ENCODE results near the gene CDH2.
"Not testable (repeated sequence)": the region's sequence is repeated elsewhere in the genome, so short reads cannot be mapped to it uniquely, and the experiment has no call there.

Gene CDH2

DNA sequence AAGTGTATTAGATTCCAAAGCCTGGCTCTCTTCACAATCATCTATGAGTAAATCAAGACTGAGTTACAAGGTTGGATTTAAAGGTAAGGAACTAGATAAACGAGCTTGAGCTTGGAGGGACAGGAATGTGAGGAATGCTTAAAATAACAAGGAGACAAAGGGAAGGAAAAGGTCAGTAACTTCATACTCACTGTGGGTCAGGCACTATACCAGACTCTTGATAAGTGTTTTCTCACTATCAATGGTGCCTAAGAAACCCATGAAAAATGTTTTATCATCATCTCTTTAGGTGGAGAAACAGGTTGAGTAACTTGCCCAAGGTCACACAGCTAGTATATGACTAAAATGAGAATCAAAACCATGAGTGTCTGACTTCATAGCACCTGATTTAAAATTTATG is 212.1 kb downstream of the CDH2 start:
- Mint-ChIP-seq H3K27ac (no peak overlapping the region), H3K4me1 (no peaks in the 10 kb centered on the region), H3K4me3 (no peak overlapping the region), H3K9me3 (peaks cover 15% of the 10 kb centered on the region), H3K27me3 (no peaks in the 10 kb centered on the region), H3K36me3 (no peaks in the 10 kb centered on the region)
- CTCF ChIA-PET: no interaction called here
- no peak for DNase-seq

DNA sequence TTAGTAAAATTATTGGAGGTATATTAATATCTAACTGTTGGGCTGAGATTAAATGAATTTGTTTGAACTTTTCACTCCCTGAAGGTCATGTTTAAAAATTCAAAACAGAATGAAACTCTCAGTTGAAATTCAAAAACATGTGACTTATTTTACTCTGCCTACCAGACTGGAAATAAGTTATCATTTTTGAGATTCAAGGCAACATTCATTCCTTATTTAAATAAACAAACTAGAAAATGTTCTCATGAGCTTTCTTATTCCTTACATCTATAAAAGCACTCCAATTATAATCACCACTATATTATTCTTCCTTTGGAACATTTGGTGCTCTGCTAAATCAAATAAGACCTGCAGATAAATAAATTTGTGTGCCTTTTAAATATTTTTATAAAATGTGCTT is 217.8 kb downstream of the CDH2 start:
- no peaks in the 10 kb centered on the region for H3K36me3 Mint-ChIP-seq
- no peaks in the 10 kb centered on the region for H3K27me3 Mint-ChIP-seq
- H3K9me3 Mint-ChIP-seq: peaks cover 3% of the 10 kb centered on the region
- H3K27ac Mint-ChIP-seq: no peak overlapping the region
- no peak for DNase-seq
- no peaks in the 10 kb centered on the region for H3K4me1 Mint-ChIP-seq
- H3K4me3 Mint-ChIP-seq: no peak overlapping the region
- CTCF ChIA-PET: no interaction called here

DNA sequence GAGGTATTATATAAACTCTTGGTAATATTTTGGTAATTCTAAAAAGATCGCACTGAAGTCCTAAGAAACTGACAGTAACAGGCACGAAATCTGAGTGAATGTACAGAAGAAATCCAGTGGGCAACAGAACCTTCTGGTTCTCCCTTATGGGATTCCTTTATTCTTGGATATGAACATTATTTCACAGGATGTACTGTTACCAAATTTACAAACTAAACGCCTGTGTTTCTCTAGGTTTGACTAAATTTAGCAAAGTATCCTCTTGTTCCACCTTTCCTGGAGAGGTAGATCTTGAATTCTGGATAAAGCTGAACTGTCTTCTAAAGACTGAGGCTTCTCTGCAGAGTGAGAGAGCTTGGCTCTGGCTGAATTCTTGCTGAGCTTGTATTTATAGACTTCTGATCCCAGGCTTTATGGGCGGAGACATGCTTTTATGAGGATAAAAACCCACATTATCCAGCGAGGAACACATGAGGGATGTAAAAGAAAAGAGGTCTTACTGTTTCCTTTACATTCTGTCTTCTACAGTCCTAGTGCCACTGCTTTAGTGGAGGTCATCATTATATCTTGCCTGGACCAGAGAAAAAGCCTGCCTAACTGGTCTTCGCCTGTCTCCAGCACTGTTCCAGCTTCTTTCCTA is 220.8 kb downstream of the CDH2 start:
- Mint-ChIP-seq H3K27me3 (no peaks in the 10 kb centered on the region), H3K4me1 (no peaks in the 10 kb centered on the region), H3K27ac (no peak overlapping the region), H3K9me3 (peaks cover 4% of the 10 kb centered on the region), H3K36me3 (no peaks in the 10 kb centered on the region), H3K4me3 (no peak overlapping the region)
- CTCF ChIA-PET: no interaction called here
- DNase-seq: no peak

DNA sequence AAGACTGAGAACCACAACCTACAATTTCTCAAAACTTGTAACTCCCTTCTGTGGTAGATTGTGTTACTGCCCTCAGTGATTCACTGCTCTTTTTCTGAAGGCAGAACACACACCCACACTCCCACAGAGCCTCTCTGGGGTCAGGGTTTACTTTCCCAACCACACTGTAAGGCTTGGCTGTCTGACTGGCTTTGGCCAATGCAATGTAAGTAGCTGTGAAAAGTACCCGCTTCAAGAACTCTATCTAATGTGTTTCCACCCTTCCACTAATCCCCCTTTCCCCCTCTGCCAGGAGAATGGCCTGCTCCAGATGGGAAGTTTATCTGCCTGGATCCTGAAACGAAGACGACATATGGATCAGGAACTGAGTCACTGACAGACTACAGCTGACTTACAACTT is 222.7 kb downstream of the CDH2 start:
- no peaks in the 10 kb centered on the region for H3K4me1 Mint-ChIP-seq
- no peak for DNase-seq
- H3K9me3 Mint-ChIP-seq: peaks cover 3% of the 10 kb centered on the region
- H3K27me3 Mint-ChIP-seq: no peaks in the 10 kb centered on the region
- H3K4me3 Mint-ChIP-seq: no peak overlapping the region
- CTCF ChIA-PET: no interaction called here
- no peaks in the 10 kb centered on the region for H3K36me3 Mint-ChIP-seq
- no peak overlapping the region for H3K27ac Mint-ChIP-seq

GRCh38 chr18:27952741-27953140 is 224.2 kb downstream of the CDH2 start:
- Mint-ChIP-seq H3K27ac (no peak overlapping the region), H3K36me3 (no peaks in the 10 kb centered on the region), H3K27me3 (no peaks in the 10 kb centered on the region), H3K4me1 (no peaks in the 10 kb centered on the region), H3K9me3 (peaks cover 3% of the 10 kb centered on the region), H3K4me3 (no peak overlapping the region)
- CTCF ChIA-PET: no interaction called here
- no peak for DNase-seq

- H3K36me3 Mint-ChIP-seq: no peaks in the 10 kb centered on the region
- no peak overlapping the region for H3K4me3 Mint-ChIP-seq
- no peak for DNase-seq
- peaks cover 3% of the 10 kb centered on the region for H3K9me3 Mint-ChIP-seq
- H3K27ac Mint-ChIP-seq: no peak overlapping the region
- H3K27me3 Mint-ChIP-seq: no peaks in the 10 kb centered on the region
- CTCF ChIA-PET: no interaction called here
- H3K4me1 Mint-ChIP-seq: no peaks in the 10 kb centered on the region
Observed at GRCh38 chr18:27950648-27951228, 226.2 kb downstream of the CDH2 start.

GRCh38 chr18:27948986-27949385 is 227.9 kb downstream of the CDH2 start:
- H3K27ac Mint-ChIP-seq: no peak overlapping the region
- no peak overlapping the region for H3K4me3 Mint-ChIP-seq
- CTCF ChIA-PET: no interaction called here
- no peaks in the 10 kb centered on the region for H3K36me3 Mint-ChIP-seq
- H3K27me3 Mint-ChIP-seq: no peaks in the 10 kb centered on the region
- no peaks in the 10 kb centered on the region for H3K4me1 Mint-ChIP-seq
- DNase-seq: no peak
- H3K9me3 Mint-ChIP-seq: peaks cover 3% of the 10 kb centered on the region

DNA sequence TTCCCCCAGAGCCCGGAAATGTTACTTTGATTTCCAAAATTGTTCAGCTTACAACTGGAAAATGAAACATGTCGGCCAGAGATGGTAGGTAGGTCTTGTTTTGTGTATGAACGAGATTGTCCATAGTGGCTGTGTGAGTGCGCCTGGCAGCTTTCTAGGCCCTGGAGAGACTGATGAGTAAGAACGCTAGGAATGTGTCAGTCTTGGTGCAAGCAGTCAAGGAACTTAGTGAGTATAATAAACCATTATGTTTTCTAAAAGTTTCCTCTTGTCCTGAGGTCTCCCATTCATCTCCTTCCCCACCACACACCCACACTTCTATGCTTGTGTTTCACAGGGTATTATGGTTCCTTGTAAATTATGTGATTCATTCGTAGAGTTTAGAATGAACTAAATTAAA is 234.2 kb downstream of the CDH2 start:
- Mint-ChIP-seq H3K36me3 (no peaks in the 10 kb centered on the region), H3K4me3 (no peak overlapping the region), H3K4me1 (no peaks in the 10 kb centered on the region), H3K27me3 (no peaks in the 10 kb centered on the region), H3K9me3 (peaks cover 4% of the 10 kb centered on the region), H3K27ac (no peak overlapping the region)
- CTCF ChIA-PET: no interaction called here
- DNase-seq: no peak

DNA sequence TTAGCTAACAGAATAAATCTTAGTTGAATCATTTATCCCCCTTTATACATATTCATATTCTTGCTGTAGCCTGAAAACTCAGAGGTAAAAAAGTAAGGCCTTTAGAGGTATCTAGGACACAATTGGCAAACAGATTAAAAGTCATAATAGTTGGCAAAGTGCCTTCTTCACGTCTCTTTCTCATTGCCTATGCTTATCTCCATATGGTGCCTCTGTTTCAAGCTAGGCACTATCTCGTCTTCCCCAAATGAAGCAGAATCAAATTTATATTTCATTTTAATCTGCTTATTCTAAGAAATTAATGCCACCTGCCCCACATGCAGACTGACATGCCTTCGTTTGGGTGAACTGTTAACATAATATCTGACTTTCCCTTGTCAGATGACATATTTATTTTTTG is 245.4 kb downstream of the CDH2 start:
- H3K9me3 Mint-ChIP-seq: no peaks in the 10 kb centered on the region
- no peaks in the 10 kb centered on the region for H3K4me1 Mint-ChIP-seq
- H3K27me3 Mint-ChIP-seq: no peaks in the 10 kb centered on the region
- H3K36me3 Mint-ChIP-seq: no peaks in the 10 kb centered on the region
- CTCF ChIA-PET: no interaction called here
- H3K4me3 Mint-ChIP-seq: no peak overlapping the region
- no peak overlapping the region for H3K27ac Mint-ChIP-seq
- no peak for DNase-seq

GRCh38 chr18:27922780-27923179 is 254.2 kb downstream of the CDH2 start:
- Mint-ChIP-seq H3K27ac (no peak overlapping the region), H3K9me3 (peaks cover 2% of the 10 kb centered on the region), H3K27me3 (no peaks in the 10 kb centered on the region), H3K4me1 (no peaks in the 10 kb centered on the region), H3K4me3 (no peak overlapping the region), H3K36me3 (no peaks in the 10 kb centered on the region)
- CTCF ChIA-PET: no interaction called here
- DNase-seq: no peak

DNA sequence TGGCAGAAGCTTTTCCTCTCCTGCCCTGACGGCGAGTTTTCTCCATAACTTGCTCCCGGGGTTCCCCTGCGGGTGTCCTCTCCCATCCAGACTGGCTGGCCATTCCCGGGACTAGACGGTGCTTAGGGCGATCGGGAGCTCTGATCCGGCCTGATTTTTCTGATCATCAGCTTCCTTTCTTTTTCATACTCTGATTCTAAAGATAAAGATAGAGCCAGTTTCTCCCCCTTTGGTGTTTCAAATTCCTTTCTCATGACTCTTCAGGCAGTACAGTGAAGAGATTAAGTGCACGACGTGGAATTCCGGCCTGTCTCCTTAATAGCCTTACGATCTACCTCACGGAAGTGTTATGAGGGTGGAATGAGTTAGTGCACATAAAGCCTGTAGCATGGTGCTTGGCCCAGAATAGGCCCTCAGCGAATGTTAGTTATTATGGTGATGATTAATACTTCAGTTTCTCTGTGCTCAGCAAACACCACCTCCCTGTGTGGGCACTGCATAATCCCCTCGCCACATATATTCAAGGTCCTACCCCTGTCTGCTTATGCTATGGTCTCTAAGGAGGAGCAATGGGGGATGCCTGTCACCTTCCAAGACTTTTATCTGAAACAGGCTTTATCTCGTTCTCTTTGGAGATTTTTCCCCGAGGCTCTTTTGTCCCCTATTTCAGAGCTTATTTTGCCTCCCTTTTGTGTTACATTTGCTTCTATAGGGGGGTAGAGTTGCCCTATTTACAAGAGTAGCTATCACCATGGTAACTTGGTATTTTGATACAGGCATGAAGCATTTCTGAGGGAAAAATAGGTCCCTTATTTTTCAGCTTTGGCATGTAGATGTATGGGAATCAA is 254.8 kb downstream of the CDH2 start:
- Mint-ChIP-seq H3K9me3 (peaks cover 2% of the 10 kb centered on the region), H3K36me3 (no peaks in the 10 kb centered on the region), H3K4me1 (no peaks in the 10 kb centered on the region), H3K4me3 (no peak overlapping the region), H3K27me3 (no peaks in the 10 kb centered on the region), H3K27ac (no peak overlapping the region)
- DNase-seq: no peak
- CTCF ChIA-PET: no interaction called here

- Mint-ChIP-seq H3K9me3 (peaks cover 1% of the 10 kb centered on the region), H3K27me3 (no peaks in the 10 kb centered on the region), H3K4me3 (no peak overlapping the region), H3K4me1 (no peaks in the 10 kb centered on the region), H3K27ac (no peak overlapping the region), H3K36me3 (no peaks in the 10 kb centered on the region)
- DNase-seq: no peak
- CTCF ChIA-PET: no interaction called here
Observed at GRCh38 chr18:27921392-27921791, 255.5 kb downstream of the CDH2 start.

DNA sequence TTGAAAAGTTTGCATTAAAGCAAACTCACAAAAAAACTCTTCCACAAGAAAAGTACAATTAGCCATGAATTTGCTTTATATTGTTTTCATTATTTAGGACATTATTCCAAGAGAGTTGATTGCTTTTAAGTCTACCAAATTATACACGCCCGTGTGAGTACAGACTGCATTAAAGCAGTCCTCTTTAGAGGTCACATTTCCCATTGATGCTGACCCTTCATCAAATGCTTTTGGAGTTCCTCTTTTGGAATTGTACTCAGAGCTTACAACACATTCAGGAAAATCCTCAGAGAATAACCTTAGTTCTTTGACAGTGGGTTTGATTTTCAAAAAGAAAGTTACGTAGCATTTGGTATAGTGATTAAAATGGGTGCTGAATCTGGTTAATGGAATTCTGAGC is 256.1 kb downstream of the CDH2 start:
- CTCF ChIA-PET: no interaction called here
- DNase-seq: no peak
- H3K9me3 Mint-ChIP-seq: no peaks in the 10 kb centered on the region
- H3K27me3 Mint-ChIP-seq: no peaks in the 10 kb centered on the region
- no peaks in the 10 kb centered on the region for H3K36me3 Mint-ChIP-seq
- no peak overlapping the region for H3K27ac Mint-ChIP-seq
- no peak overlapping the region for H3K4me3 Mint-ChIP-seq
- H3K4me1 Mint-ChIP-seq: no peaks in the 10 kb centered on the region

DNA sequence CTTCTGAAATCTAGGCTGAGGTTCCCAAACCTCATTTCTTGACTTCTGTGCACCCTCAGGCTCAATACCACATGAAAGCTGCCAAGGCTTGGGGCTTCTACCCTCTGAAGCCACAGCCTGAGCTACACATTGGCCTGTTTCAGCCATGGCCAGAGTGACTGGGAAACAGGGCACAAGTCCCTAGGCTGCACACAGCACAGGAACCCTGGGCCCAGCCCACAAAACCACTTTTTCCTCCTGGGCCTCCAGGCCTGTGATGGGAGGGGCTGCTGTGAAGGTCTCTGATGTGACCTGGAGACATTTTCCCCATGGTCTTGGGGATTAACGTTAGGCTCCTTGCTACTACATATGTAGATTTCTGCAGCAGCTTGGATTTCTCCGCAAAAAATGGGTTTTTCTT is 270.7 kb downstream of the CDH2 start:
- H3K27ac Mint-ChIP-seq, CTCF ChIA-PET, H3K36me3 Mint-ChIP-seq, H3K27me3 Mint-ChIP-seq, H3K4me3 Mint-ChIP-seq, H3K4me1 Mint-ChIP-seq, DNase-seq: not testable (repeated sequence)
- H3K9me3 Mint-ChIP-seq: peaks cover 11% of the 10 kb centered on the region

GRCh38 chr18:27903906-27904305 is 273.0 kb downstream of the CDH2 start:
- no peaks in the 10 kb centered on the region for H3K27me3 Mint-ChIP-seq
- peaks cover 11% of the 10 kb centered on the region for H3K9me3 Mint-ChIP-seq
- H3K27ac Mint-ChIP-seq: no peak overlapping the region
- H3K4me3 Mint-ChIP-seq: no peak overlapping the region
- CTCF ChIA-PET: no interaction called here
- H3K36me3 Mint-ChIP-seq: no peaks in the 10 kb centered on the region
- no peak for DNase-seq
- no peaks in the 10 kb centered on the region for H3K4me1 Mint-ChIP-seq

All from activated naive CD4-positive, alpha-beta T cell treated with anti-CD3 and anti-CD28 coated beads, Interleukin-2, amount 10 ng/mL, durations not matched to agents 7 days and 5 days (primary cell).